ENCODE results near the gene SNURF.
A peak's percentile ranks its signal among the peaks of the same experiment; 100 is the strongest.
"Not testable (repeated sequence)": the region's sequence is repeated elsewhere in the genome, so short reads cannot be mapped to it uniquely, and the experiment has no call there.

SNURF gene

GRCh38 chr15:24954783-24955530, at the start of gene SNURF, which contains the start of gene SNRPN:
Gene SNURF, plus strand, starts transcription at chr15:24954987. Its CDS starts 62 bp downstream, at chr15:24955049.
Gene SNRPN, plus strand, starts transcription at chr15:24954987. Its CDS starts 19,467 bp downstream, at chr15:24974454.
- peak within 1 kb of the TSS; percentile 77 for H3K4me3 ChIP-seq (ENCODE audit: low read depth, low read length)

GRCh38 chr15:24916305-24917009, 38.3 kb upstream of the SNURF start:
- no peak overlapping the region for H3K4me3 ChIP-seq (ENCODE audit: low read depth, low read length)

- H3K4me3 ChIP-seq (ENCODE audit: low read depth, low read length) = no peak overlapping the region
Observed at GRCh38 chr15:24917431-24917830, 37.4 kb upstream of the SNURF start.

- no peak overlapping the region for H3K4me3 ChIP-seq (ENCODE audit: low read depth, low read length)
Observed at GRCh38 chr15:24919446-24919845, 35.3 kb upstream of the SNURF start.

- not testable (repeated sequence) for H3K4me3 ChIP-seq (ENCODE audit: low read depth, low read length)
Observed at GRCh38 chr15:24922781-24923180, 32.0 kb upstream of the SNURF start.

GRCh38 chr15:24924153-24924552, 30.6 kb upstream of the SNURF start:
- H3K4me3 ChIP-seq (ENCODE audit: low read depth, low read length) = no peak overlapping the region

- H3K4me3 ChIP-seq (ENCODE audit: low read depth, low read length) = no peak overlapping the region
Observed at GRCh38 chr15:24924621-24925020, 30.2 kb upstream of the SNURF start.

GRCh38 chr15:24931874-24932732, 22.7 kb upstream of the SNURF start:
- H3K4me3 ChIP-seq (ENCODE audit: low read depth, low read length) = not testable (repeated sequence)

- no peak overlapping the region for H3K4me3 ChIP-seq (ENCODE audit: low read depth, low read length)
Observed at GRCh38 chr15:24933716-24934115, 21.1 kb upstream of the SNURF start.

GRCh38 chr15:24938224-24938623, 16.6 kb upstream of the SNURF start:
- not testable (repeated sequence) for H3K4me3 ChIP-seq (ENCODE audit: low read depth, low read length)

- H3K4me3 ChIP-seq (ENCODE audit: low read depth, low read length) = no peak overlapping the region
Observed at GRCh38 chr15:24940236-24940635, 14.6 kb upstream of the SNURF start.

GRCh38 chr15:24943361-24943760, 11.4 kb upstream of the SNURF start:
- no peak overlapping the region for H3K4me3 ChIP-seq (ENCODE audit: low read depth, low read length)

- no peak overlapping the region for H3K4me3 ChIP-seq (ENCODE audit: low read depth, low read length)
Observed at GRCh38 chr15:24944954-24945353, 9.8 kb upstream of the SNURF start.

- H3K4me3 ChIP-seq (ENCODE audit: low read depth, low read length) = no peak overlapping the region
Observed at GRCh38 chr15:24945711-24946110, 9.1 kb upstream of the SNURF start.

GRCh38 chr15:24948495-24948894, 6.3 kb upstream of the SNURF start:
- H3K4me3 ChIP-seq (ENCODE audit: low read depth, low read length) = no peak overlapping the region

- H3K4me3 ChIP-seq (ENCODE audit: low read depth, low read length) = peak overlapping the region; percentile 77
Observed at GRCh38 chr15:24955531-24955921, 739 bp downstream of the SNURF start.

- peak overlapping the region; percentile 77 for H3K4me3 ChIP-seq (ENCODE audit: low read depth, low read length)
Observed at GRCh38 chr15:24956111-24956838, 1.5 kb downstream of the SNURF start.

GRCh38 chr15:24957691-24958090, 2.9 kb downstream of the SNURF start:
- H3K4me3 ChIP-seq (ENCODE audit: low read depth, low read length) = peak overlapping the region; percentile 77

GRCh38 chr15:24961967-24962366, 7.2 kb downstream of the SNURF start:
- no peak overlapping the region for H3K4me3 ChIP-seq (ENCODE audit: low read depth, low read length)

GRCh38 chr15:24962880-24963279, 8.1 kb downstream of the SNURF start:
- H3K4me3 ChIP-seq (ENCODE audit: low read depth, low read length) = no peak overlapping the region

All from iPS-11a (cell line).